K562 (cell line): ENCODE results near the gene VSIG1. TPM values are rescaled to one million over a fixed set of nuclear protein-coding genes. Genes with fewer than 3 reads are reported as not detected.

Source experiments
- ARNT ChIP-seq, 2 experiments: fragments of 450-650 bp; IDR thresholded peaks; 2 replicates each; pipeline ENCODE4 v1.6.1; 2016; ENCODE audit warnings: mild to moderate bottlenecking in 1 of 2
- BACH1 ChIP-seq: fragments of 200-800 bp; sonication (Bioruptor generic); IDR thresholded peaks from 2 replicates; pipeline ENCODE4 v1.6.1; 2016; ENCODE audit warnings: missing genetic modification characterization, missing compliant biosample characterization
- BDP1 ChIP-seq: IDR thresholded peaks from 3 replicates; pipeline ENCODE4 v1.6.1; 2011; ENCODE audit not compliant: insufficient read length, insufficient read depth
- CREM ChIP-seq: IDR thresholded peaks from 2 replicates; pipeline ENCODE4 v1.6.1; 2014; ENCODE audit warnings: antibody characterized with exemption, low read depth
- GATAD2B ChIP-seq: fragments of 450-650 bp; IDR thresholded peaks from 2 replicates; pipeline ENCODE4 v1.6.1; 2017; ENCODE audit warnings: mild to moderate bottlenecking, borderline replicate concordance
- GTF2E2 ChIP-seq: fragments of 200-800 bp; sonication (Bioruptor generic); IDR thresholded peaks from 2 replicates; pipeline ENCODE4 v1.6.1; 2016; ENCODE audit warnings: missing genetic modification characterization, missing compliant biosample characterization
- KDM5B ChIP-seq: fragments of 200-600 bp; sonication (generic); IDR thresholded peaks from 2 replicates; pipeline ENCODE4 v1.6.1; 2012; ENCODE audit warnings: low read depth, mild to moderate bottlenecking, moderate library complexity, low read length, control low read depth, inconsistent platforms; ENCODE audit not compliant: insufficient replicate concordance
- KLF6 ChIP-seq: fragments of 250-450 bp; sonication (Bioruptor Pico); IDR thresholded peaks from 2 replicates; pipeline ENCODE4 v1.4.0; 2020; ENCODE audit warnings: mild to moderate bottlenecking, moderate library complexity, borderline replicate concordance
- MCM3 ChIP-seq: fragments of 450-650 bp; IDR thresholded peaks from 2 replicates; pipeline ENCODE4 v1.6.1; 2016
- MYC ChIP-seq, 2 experiments: fragments of 250-450 bp in 1 of 2; sonication (Bioruptor Pico) in 1 of 2; IDR thresholded peaks; 2 replicates each; pipeline versions ENCODE4 v1.5.1 to v1.6.1; 2012 to 2021; ENCODE audit warnings: low read depth in 2 of 2, borderline replicate concordance in 1 of 2, improper control_type of control experiment in 1 of 2, low read length in 1 of 2, mild to moderate bottlenecking in 1 of 2, moderate library complexity in 1 of 2
- OTX1 ChIP-seq: fragments of 450-650 bp; formaldehyde crosslinking; IDR thresholded peaks from 2 replicates; pipeline ENCODE4 v1.4.0; 2022; ENCODE audit warnings: mild to moderate bottlenecking
- POLR2H ChIP-seq: IDR thresholded peaks from 2 replicates; pipeline ENCODE4 v1.6.1; 2016; ENCODE audit warnings: missing genetic modification characterization, low read depth, mild to moderate bottlenecking, control low read depth, missing compliant biosample characterization, moderate library complexity
- PURB ChIP-seq: sonication (generic); formaldehyde crosslinking; IDR thresholded peaks from 2 replicates; pipeline ENCODE4 v1.9.0; 2021; ENCODE audit warnings: low read depth, mild to moderate bottlenecking, missing genetic modification reagents
- RBM14 ChIP-seq: fragments of 200-400 bp; formaldehyde crosslinking; IDR thresholded peaks from 2 replicates; pipeline ENCODE4 v1.6.1; 2018; ENCODE audit warnings: low read depth, mild to moderate bottlenecking, low read length, moderate library complexity, borderline replicate concordance; ENCODE audit not compliant: insufficient read depth
- SAFB ChIP-seq: fragments of 200-400 bp; formaldehyde crosslinking; IDR thresholded peaks from 2 replicates; pipeline ENCODE4 v1.6.1; 2017; ENCODE audit warnings: low read depth, low read length, borderline replicate concordance
- SAP30 ChIP-seq: fragments of 200-600 bp; sonication (generic); IDR thresholded peaks from 2 replicates; pipeline ENCODE4 v1.6.1; 2012; ENCODE audit warnings: borderline replicate concordance, low read depth, mild to moderate bottlenecking, moderate library complexity, low read length, control low read depth, inconsistent platforms; ENCODE audit not compliant: insufficient read depth, poor library complexity, severe bottlenecking
- TGIF2 ChIP-seq: sonication (generic); formaldehyde crosslinking; IDR thresholded peaks from 2 replicates; pipeline ENCODE4 v1.8.1; 2022; ENCODE audit warnings: mild to moderate bottlenecking, missing genetic modification reagents, moderate library complexity
- ZKSCAN1 ChIP-seq: fragments of 150-350 bp; IDR thresholded peaks from 2 replicates; pipeline ENCODE4 v1.6.1; 2016; ENCODE audit warnings: low read depth, low read length
- ZNF133 ChIP-seq: fragments of 250-450 bp; sonication (Bioruptor Pico); IDR thresholded peaks from 2 replicates; pipeline ENCODE4 v1.4.0; 2020; ENCODE audit warnings: mild to moderate bottlenecking
- ZNF197 ChIP-seq: fragments of 200-800 bp; sonication (Bioruptor generic); IDR thresholded peaks from 2 replicates; pipeline ENCODE4 v1.6.1; 2016; ENCODE audit warnings: low read depth, missing genetic modification characterization, missing compliant biosample characterization
- ZNF23 ChIP-seq: fragments of 250-450 bp; sonication (Bioruptor Pico); IDR thresholded peaks from 2 replicates; pipeline ENCODE4 v1.4.0; 2020; ENCODE audit warnings: mild to moderate bottlenecking
- ZNF24 ChIP-seq: fragments of 450-650 bp; IDR thresholded peaks from 2 replicates; pipeline ENCODE4 v1.6.1; 2016
- ZNF316 ChIP-seq: fragments of 450-650 bp; IDR thresholded peaks from 2 replicates; pipeline ENCODE4 v1.6.1; 2016
- ZNF609 ChIP-seq: sonication (generic); formaldehyde crosslinking; IDR thresholded peaks from 2 replicates; pipeline ENCODE4 v1.8.1; 2023; ENCODE audit warnings: missing genetic modification reagents, mild to moderate bottlenecking, borderline replicate concordance
- ZNF696 ChIP-seq: fragments of 250-450 bp; sonication (Bioruptor Pico); conservative IDR thresholded peaks from 2 replicates; pipeline ENCODE4 v1.4.0; 2020; ENCODE audit warnings: mild to moderate bottlenecking, moderate library complexity
- polyA plus RNA-seq, 8 experiments: library from polyadenylated mRNA; depleted of rRNA in 4 of 8; stranded (reverse) in 5 of 8; unstranded in 3 of 8; fragments of >200 nt; fragmentation: Nextera tagmentation in 2 of 8; fragmentation: Illumina TruSeq in 1 of 8; extraction: Ambion mirVana in 2 of 8; extraction: Trizol in 1 of 8; gene quantifications; 2 replicates each; pipeline versions ENCODE4 v1.2.1 to v1.2.3, GENCODE V29; 2011 to 2014; ENCODE audit warnings: inconsistent platforms in 1 of 8, missing spikeins in 1 of 8
- total RNA-seq, 7 experiments: library from RNA; depleted of rRNA in 6 of 7; stranded (reverse); fragments of >200 nt in 6 of 7; fragmentation: Illumina TruSeq in 2 of 7; extraction: Trizol in 2 of 7; gene quantifications; 2 replicates each; pipeline versions ENCODE4 v1.2.1 to v1.2.3, GENCODE V29; 2011 to 2021; ENCODE audit warnings: low replicate concordance in 1 of 7

Gene VSIG1
- total and polyA plus RNA-seq, 9 of the 15 experiments (the other 6 are each of a cell fraction or from before 2014, with no cell fraction given) = not detected

DNA sequence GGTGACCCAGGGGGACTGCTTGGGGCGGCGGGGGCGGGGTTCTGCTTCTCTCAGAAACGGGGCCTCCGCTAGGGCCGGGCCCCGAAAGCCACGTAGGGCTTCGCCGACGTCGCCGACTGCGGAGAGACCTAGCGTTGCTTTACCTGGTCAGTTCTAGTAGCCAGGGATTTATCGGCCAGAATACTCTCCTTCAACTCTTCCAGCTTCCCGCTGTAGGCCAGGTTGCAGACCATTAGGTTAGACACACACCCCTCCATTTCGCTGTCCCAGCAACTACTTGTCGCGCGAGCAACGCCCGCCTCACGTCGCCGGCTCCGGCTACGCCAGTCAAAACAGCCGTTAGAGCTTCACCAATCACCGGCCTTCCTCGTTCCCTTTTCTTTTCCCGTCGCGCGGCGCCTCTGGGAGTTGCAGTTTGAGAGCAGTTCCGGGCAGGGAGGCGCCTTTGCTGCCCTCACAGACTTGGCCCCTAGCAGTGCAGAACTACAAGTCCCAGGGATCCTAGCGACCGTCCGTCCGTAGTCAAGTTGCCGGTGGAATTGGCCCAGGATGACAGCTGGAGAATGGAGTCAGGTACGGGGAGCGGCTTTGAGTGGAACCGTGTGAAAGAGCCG, 46.5 kb downstream of the VSIG1 start, which contains the start of the genes ATG4A and PSMD10 (continued):
- TF ChIP-seq PURB (CRISPR knock-in tag) = no peak
- no peak for TF ChIP-seq SAFB
- TF ChIP-seq CREM = peak; percentile 92
- no peak for TF ChIP-seq ZNF609 (CRISPR knock-in tag)
- TF ChIP-seq BACH1 (tag) = no peak
- TF ChIP-seq GTF2E2 (tag) = no peak
- TF ChIP-seq ZNF197 (CRISPR knock-in tag) = peak; percentile 60; the same call in 1 of the 2 replicates
- no peak for TF ChIP-seq ZNF23
- TF ChIP-seq BDP1 = no peak
- no peak for TF ChIP-seq OTX1 (CRISPR knock-in tag)
- no peak for TF ChIP-seq MCM3
- TF ChIP-seq KDM5B = no peak
- no peak for TF ChIP-seq ZNF133 (CRISPR knock-in tag)
- no peak for TF ChIP-seq KLF6 (CRISPR knock-in tag)
- no peak for TF ChIP-seq ZKSCAN1
- TF ChIP-seq TGIF2 (CRISPR knock-in tag) = no peak
- TF ChIP-seq POLR2H (tag) = peak; percentile 58
- TF ChIP-seq GATAD2B = no peak
- TF ChIP-seq SAP30 = peak; percentile 67
- peak; percentile 36 for TF ChIP-seq MYC (IDR thresholded peaks at IDR 0.05; ENCODE audit: low read depth, low read length)
- TF ChIP-seq MYC (CRISPR knock-in tag; IDR thresholded peaks at IDR 0.05; ENCODE audit: borderline replicate concordance, low read depth) = no peak
- TF ChIP-seq ARNT (IDR thresholded peaks at IDR 0.05) = no peak
- no peak for TF ChIP-seq ZNF24
- 0 out of 2 replicates have a peak, but pooled peaks have one; percentile 31 for TF ChIP-seq ZNF316
- TF ChIP-seq RBM14 = no peak
- no peak for TF ChIP-seq ZNF696 (CRISPR knock-in tag)
